GM12891 (cell line): Measurements from ENCODE around the gene HAND1.

Experiments
- POLR2A ChIP-seq: IDR thresholded peaks from 2 replicates; pipeline ENCODE4 v1.6.1; 2011; ENCODE audit warnings: low read depth, low read length, control low read depth
- POLR2AphosphoS5 ChIP-seq: IDR thresholded peaks from 2 replicates; pipeline ENCODE4 v1.6.1; 2011; ENCODE audit warnings: low read depth, low read length, control low read depth

GRCh38 chr5:154513669-154514084 lies 35.6 kb upstream of the HAND1 start:
- no peak for TF ChIP-seq POLR2AphosphoS5
- no peak for TF ChIP-seq POLR2A
